H1 (cell line): Measurements from ENCODE around the gene LBX1. TPM values are rescaled to one million over a fixed set of nuclear protein-coding genes. Genes with fewer than 3 reads are reported as not detected.

Experiments
- BACH1 ChIP-seq: IDR thresholded peaks from 2 replicates; pipeline ENCODE4 v1.6.1; 2012; ENCODE audit warnings: low read length, improper control_type of control experiment
- BRCA1 ChIP-seq: IDR thresholded peaks from 2 replicates; pipeline ENCODE4 v1.6.1; 2012; ENCODE audit warnings: low read depth, low read length, improper control_type of control experiment
- CREB1 ChIP-seq: IDR thresholded peaks from 2 replicates; pipeline ENCODE4 v1.6.1; 2012; ENCODE audit warnings: inconsistent platforms
- CTBP2 ChIP-seq: IDR thresholded peaks from 2 replicates; pipeline ENCODE4 v1.7.0; 2011; ENCODE audit warnings: borderline replicate concordance, mild to moderate bottlenecking, moderate library complexity, mixed read lengths, low read length; ENCODE audit not compliant: insufficient read depth, insufficient read length
- EP300 ChIP-seq, 2 experiments: IDR thresholded peaks; 1 replicate in 1 of 2; 2 replicates in 1 of 2; pipeline ENCODE4 v1.6.1; 2011 to 2012; ENCODE audit warnings: low read depth in 2 of 2, low read length in 2 of 2, mild to moderate bottlenecking in 2 of 2, borderline replicate concordance in 1 of 2, inconsistent platforms in 1 of 2, moderate library complexity in 1 of 2
- EZH2 ChIP-seq: fragments of 200-600 bp; sonication (generic); IDR thresholded peaks from 2 replicates; pipeline ENCODE4 v1.7.1; 2012; ENCODE audit warnings: low read depth, mild to moderate bottlenecking, moderate library complexity, low read length, inconsistent platforms; ENCODE audit not compliant: severe bottlenecking
- HDAC2 ChIP-seq, 2 experiments: fragments of 300-600 bp in 1 of 2; sonication (generic) in 1 of 2; IDR thresholded peaks; 2 replicates each; pipeline ENCODE4 v1.6.1; 2011 to 2012; ENCODE audit warnings: low read depth in 2 of 2, low read length in 2 of 2, mild to moderate bottlenecking in 2 of 2, moderate library complexity in 2 of 2, borderline replicate concordance in 1 of 2, inconsistent platforms in 1 of 2
- JUN ChIP-seq: IDR thresholded peaks from 2 replicates; pipeline ENCODE4 v1.6.1; 2011; ENCODE audit warnings: low read depth, mild to moderate bottlenecking, improper control_type of control experiment, low read length
- JUND ChIP-seq: IDR thresholded peaks from 2 replicates; pipeline ENCODE4 v1.6.1; 2011; ENCODE audit warnings: mild to moderate bottlenecking, improper control_type of control experiment, low read length
- KDM1A ChIP-seq: fragments of 200-600, 300-600 bp; sonication (generic); IDR thresholded peaks from 2 replicates; pipeline ENCODE4 v1.7.1; 2016; ENCODE audit warnings: mild to moderate bottlenecking, low read length, borderline replicate concordance
- KDM4A ChIP-seq: IDR thresholded peaks from one replicate; pipeline ENCODE4 v1.7.1; 2012; ENCODE audit warnings: low read depth, mild to moderate bottlenecking, moderate library complexity, low read length, inconsistent platforms; ENCODE audit not compliant: severe bottlenecking
- POLR2AphosphoS5 ChIP-seq: IDR thresholded peaks from 2 replicates; pipeline ENCODE4 v1.6.1; 2011; ENCODE audit warnings: low read depth, low read length
- RAD21 ChIP-seq, 2 experiments: IDR thresholded peaks in 1 of 2; conservative IDR thresholded peaks in 1 of 2; 2 replicates each; pipeline ENCODE4 v1.6.1; 2011; ENCODE audit warnings: low read depth in 2 of 2, low read length in 2 of 2, improper control_type of control experiment in 1 of 2, inconsistent platforms in 1 of 2, mild to moderate bottlenecking in 1 of 2, moderate library complexity in 1 of 2
- RFX5 ChIP-seq: IDR thresholded peaks from 2 replicates; pipeline ENCODE4 v1.6.1; 2011; ENCODE audit warnings: low read depth, low read length, improper control_type of control experiment, borderline replicate concordance
- RXRA ChIP-seq: IDR thresholded peaks from 2 replicates; pipeline ENCODE4 v1.6.1; 2011; ENCODE audit warnings: low read depth, mild to moderate bottlenecking, low read length, moderate library complexity; ENCODE audit not compliant: insufficient read depth
- SIX5 ChIP-seq: IDR thresholded peaks from 2 replicates; pipeline ENCODE4 v1.6.1; 2011; ENCODE audit warnings: mild to moderate bottlenecking, low read depth, low read length
- SP2 ChIP-seq: IDR thresholded peaks from 2 replicates; pipeline ENCODE4 v1.6.1; 2012; ENCODE audit warnings: mild to moderate bottlenecking, low read length, inconsistent platforms
- SP4 ChIP-seq: IDR thresholded peaks from 2 replicates; pipeline ENCODE4 v1.6.1; 2012; ENCODE audit warnings: low read length, inconsistent platforms
- YY1 ChIP-seq: IDR thresholded peaks from 2 replicates; pipeline ENCODE4 v1.6.1; 2011; ENCODE audit warnings: low read depth, mild to moderate bottlenecking, low read length
- polyA plus RNA-seq, 7 experiments: library from polyadenylated mRNA; depleted of rRNA in 3 of 7; stranded (reverse) in 5 of 7; unstranded in 2 of 7; fragments of >200 nt in 5 of 7; fragments of 200-250 nt in 2 of 7; gene quantifications; 1 replicate in 5 of 7; 2 replicates in 1 of 7; 4 replicates in 1 of 7; pipeline versions ENCODE4 v1.2.1 to v1.2.3, GENCODE V29; 2011 to 2013; ENCODE audit warnings: missing spikeins in 2 of 7, mixed read lengths in 2 of 7
- total RNA-seq: library from RNA; stranded (reverse); fragmentation: NEBNext Ultra II Directional; extraction: Animal tissue kit (Norgen Biotek cat#: 25700); gene quantifications from 2 replicates; pipeline ENCODE4 v1.2.1, GENCODE V29; 2021
- TF ChIP-seq, protein P1 (sequence below), 3 experiments: IDR thresholded peaks; 1 replicate in 2 of 3; 2 replicates in 1 of 3; pipeline versions ENCODE4 v1.5.1 to v1.6.1; 2011; ENCODE audit warnings: low read length in 3 of 3, mild to moderate bottlenecking in 3 of 3, inconsistent platforms in 2 of 3, low read depth in 1 of 3, moderate library complexity in 1 of 3; ENCODE audit not compliant: insufficient read depth in 1 of 3; ENCODE audit errors: control extremely low read depth in 1 of 3
- TF ChIP-seq, protein P2 (sequence below): IDR thresholded peaks from 2 replicates; pipeline ENCODE4 v1.6.1; 2012; ENCODE audit warnings: inconsistent platforms

Gene LBX1
- total and polyA plus RNA-seq, 2 of the 8 experiments (the other 6 are each of a cell fraction or from before 2014, with no cell fraction given): not detected

DNA sequence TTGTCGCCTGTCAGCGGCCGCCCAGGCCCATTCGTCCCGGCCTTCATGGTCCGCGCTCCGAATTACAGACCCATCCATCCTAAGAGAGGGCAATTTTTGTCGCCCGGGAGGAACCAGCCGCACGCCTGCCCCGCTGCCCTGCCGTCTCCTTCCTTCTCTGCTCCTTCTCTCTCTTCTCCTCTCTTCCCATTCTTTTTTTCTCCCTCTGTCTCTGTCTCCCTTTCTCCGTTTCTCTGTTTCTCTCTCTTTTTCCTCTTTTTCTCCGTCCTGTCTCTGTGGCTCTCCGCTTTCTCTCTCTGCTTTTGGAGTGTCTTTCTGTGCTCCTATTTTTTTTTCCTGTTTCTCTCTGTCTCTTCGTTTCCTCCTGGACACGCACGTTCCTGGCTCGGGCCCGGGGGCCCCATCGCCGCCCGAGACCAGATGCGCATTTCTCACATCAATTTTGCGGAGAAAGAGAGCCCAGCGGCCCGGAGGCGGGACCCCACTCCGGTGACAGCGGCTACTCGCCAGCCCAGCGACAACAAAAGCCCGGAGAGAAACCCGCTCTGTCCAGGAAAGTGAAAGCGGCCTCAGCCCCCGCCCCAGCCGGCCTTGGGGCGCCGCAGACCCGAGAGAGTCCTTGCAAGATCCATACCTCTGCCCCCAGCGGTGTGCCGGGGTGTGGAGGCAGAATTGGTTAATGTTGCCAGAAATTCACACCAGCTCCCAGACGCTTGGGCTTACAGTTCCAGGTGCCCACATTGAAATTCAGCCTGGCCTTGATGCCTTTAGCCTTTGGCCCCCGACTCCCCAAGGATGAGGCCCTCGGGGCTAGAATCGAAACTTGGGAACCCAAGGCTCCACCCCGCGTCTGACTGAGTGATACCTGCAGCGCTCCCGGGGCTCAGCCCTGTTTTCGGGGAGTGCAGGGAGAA lies 4.1 kb downstream of the LBX1 start (continued):
- TF ChIP-seq KDM4A: no peak
- TF ChIP-seq JUND: no peak
- no peak for TF ChIP-seq EP300 (IDR thresholded peaks at IDR 0.05; ENCODE audit: borderline replicate concordance in 1 of 2, low read depth in 2 of 2, low read length in 2 of 2)
- TF ChIP-seq POLR2AphosphoS5: no peak
- no peak for TF ChIP-seq KDM1A
- no peak for TF ChIP-seq BRCA1
- no peak for TF ChIP-seq YY1
- TF ChIP-seq CTBP2: peak; percentile 96
- no peak for TF ChIP-seq BACH1
- TF ChIP-seq SP4: no peak
- TF ChIP-seq, protein P1, sequence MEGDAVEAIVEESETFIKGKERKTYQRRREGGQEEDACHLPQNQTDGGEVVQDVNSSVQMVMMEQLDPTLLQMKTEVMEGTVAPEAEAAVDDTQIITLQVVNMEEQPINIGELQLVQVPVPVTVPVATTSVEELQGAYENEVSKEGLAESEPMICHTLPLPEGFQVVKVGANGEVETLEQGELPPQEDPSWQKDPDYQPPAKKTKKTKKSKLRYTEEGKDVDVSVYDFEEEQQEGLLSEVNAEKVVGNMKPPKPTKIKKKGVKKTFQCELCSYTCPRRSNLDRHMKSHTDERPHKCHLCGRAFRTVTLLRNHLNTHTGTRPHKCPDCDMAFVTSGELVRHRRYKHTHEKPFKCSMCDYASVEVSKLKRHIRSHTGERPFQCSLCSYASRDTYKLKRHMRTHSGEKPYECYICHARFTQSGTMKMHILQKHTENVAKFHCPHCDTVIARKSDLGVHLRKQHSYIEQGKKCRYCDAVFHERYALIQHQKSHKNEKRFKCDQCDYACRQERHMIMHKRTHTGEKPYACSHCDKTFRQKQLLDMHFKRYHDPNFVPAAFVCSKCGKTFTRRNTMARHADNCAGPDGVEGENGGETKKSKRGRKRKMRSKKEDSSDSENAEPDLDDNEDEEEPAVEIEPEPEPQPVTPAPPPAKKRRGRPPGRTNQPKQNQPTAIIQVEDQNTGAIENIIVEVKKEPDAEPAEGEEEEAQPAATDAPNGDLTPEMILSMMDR (IDR thresholded peaks at IDR 0.05; ENCODE audit: control extremely low read depth in 1 of 3, insufficient read depth in 1 of 3, low read depth in 1 of 3, low read length in 3 of 3): peak in 2 of 3 experiments; percentile 9 to 24; a peak in 1 of 4 replicates
- no peak for TF ChIP-seq CREB1
- TF ChIP-seq JUN: no peak
- peak; percentile 93 for TF ChIP-seq EZH2
- TF ChIP-seq, protein P2, sequence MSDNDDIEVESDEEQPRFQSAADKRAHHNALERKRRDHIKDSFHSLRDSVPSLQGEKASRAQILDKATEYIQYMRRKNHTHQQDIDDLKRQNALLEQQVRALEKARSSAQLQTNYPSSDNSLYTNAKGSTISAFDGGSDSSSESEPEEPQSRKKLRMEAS: no peak
- TF ChIP-seq RFX5: no peak
- TF ChIP-seq HDAC2 (IDR thresholded peaks at IDR 0.05; ENCODE audit: borderline replicate concordance in 1 of 2, low read depth in 2 of 2, low read length in 2 of 2): no peak
- no peak for TF ChIP-seq SIX5
- TF ChIP-seq SP2: no peak
- TF ChIP-seq RXRA: no peak
- TF ChIP-seq RAD21 (IDR thresholded peaks at IDR 0.05 in 1 of 2, conservative IDR thresholded peaks at IDR 0.05 in 1 of 2; ENCODE audit: low read depth in 2 of 2, low read length in 2 of 2): no peak; a peak in 1 of 4 replicates
